ENCODE measurements around the gene LAMA4.

The LAMA4 gene

DNA sequence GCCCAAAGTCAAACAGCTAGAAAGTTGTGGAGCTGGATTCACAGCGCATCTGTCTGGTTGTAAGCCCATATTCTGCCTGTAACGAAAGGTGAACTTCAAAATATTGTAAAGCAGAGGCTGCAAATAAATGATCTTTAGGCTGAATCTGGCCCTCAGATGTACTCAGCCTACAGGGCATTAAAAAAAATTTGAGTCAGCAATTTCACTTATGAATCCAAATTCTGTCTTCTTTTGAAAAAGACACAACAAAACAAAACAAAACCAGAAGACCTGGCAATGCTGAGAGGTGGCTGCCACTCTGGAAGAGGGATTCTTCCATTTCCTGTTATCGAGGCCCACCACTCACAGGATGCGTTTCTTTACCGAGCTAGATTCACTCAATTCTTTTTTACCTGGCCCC lies 7.1 kb downstream of the LAMA4 start:
- H3K4me3 ChIP-seq (ENCODE audit: low read length): no peak overlapping the region
- no peak for DNase-seq (ENCODE audit: low read depth, low spot score)

DNA sequence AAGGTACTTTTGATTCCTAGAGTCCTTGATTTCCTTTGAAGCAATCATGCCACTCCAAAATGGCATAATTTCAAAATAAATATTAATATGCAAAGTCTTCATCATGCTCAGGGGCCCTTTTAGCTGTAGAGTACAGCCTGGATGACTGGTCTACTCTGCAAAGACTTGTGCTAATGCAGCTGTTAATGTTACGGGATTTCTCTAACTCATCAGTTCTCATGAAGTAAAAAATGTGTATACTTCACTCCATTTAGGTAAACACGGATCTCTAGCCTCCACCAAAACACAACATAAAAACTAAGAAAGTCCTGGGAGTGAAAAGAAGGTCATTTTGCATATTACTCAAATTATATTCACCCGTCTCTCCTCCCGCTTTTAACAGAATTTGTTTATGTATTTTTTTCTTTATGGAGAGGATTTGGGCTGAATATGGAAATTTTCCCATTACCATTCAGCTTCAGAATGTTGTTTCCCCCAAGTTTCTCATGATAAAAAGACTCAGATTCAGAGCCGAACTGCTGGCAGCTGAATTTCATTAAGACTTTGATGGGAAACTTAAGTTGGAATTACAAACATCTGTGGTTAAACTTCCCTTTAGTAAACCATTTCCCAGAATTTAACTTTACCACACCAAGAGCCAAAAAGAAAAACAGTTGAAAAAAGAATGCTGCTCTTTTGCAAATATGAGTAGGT lies 8.7 kb downstream of the LAMA4 start:
- H3K4me3 ChIP-seq (ENCODE audit: low read length): no peak overlapping the region
- DNase-seq (ENCODE audit: low read depth, low spot score): no peak

DNA sequence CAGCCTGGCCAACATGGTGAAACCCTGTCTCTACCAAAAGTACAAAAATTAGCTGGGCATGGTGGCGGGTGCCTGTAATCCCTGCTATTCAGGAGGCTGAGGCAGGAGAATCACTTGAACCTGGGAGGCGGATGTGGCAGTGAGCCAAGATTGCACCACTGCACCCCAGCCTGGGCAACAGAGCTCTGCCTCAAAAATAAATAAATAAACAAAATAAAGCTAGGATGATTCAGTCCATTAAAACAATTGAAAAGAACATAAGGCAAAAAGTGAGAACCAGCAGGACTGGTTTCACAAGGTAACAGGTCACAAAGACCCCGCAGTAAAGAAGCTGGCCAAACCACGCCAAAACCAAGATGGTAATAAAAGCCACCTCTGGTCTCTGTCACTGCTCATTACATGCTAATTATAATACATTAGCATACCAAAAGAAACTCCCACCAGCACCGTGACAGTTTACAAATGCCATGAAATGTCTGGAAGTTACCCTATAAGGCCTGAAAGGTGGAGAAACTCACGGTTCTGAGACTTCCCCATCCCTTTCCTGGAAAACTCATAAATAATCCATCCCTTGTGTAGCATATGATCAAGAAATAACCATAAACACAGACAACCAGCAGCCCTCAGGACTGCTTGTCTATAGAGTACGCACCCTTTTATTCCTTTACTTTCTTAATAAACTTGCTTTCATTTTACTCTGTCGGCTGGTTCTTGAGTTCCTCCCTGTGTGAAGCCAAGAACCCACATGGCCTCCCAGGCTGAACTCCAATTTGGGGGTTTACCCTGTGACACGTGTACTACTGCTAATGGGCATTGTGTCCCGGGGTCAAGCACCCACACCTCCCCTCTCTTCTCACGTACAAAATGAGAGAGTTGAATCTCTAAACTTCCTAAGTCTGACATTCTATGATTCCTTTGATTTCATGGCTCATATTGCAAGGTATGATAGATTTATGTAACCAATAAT lies 10.2 kb downstream of the LAMA4 start:
- H3K4me3 ChIP-seq (ENCODE audit: low read length): no peak overlapping the region
- no peak for DNase-seq (ENCODE audit: low read depth, low spot score)

DNA sequence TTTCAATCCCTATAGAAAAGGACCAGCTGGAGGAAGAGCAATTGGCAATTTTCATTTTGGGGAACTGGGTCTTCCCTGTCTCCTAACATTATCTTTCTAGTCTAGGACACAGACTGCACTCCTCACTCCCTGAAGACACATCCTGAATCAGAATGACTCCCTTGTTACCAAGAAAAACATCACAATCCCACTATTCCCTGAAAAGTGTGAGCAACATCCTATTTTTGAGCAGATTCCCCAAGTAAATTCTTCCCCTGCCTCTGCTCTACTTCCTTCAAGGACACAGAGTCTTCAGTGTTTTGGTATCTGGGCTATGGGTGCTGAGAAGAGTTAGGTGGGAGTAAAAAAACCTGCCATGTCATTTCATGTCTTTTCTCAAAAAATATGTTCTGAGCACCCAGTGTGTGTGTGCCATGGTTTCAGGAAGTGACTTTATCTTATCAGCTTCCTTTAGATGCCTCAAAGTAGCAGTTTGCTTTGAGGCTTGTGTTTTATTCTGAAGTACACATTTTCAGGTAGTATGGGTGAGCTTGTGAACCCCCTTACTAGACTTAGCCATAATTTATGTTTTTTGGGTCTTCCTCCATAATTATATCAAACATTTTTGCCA lies 12.4 kb downstream of the LAMA4 start:
- H3K4me3 ChIP-seq (ENCODE audit: low read length): no peak overlapping the region
- peak; percentile 53 for DNase-seq (ENCODE audit: low read depth, low spot score)

DNA sequence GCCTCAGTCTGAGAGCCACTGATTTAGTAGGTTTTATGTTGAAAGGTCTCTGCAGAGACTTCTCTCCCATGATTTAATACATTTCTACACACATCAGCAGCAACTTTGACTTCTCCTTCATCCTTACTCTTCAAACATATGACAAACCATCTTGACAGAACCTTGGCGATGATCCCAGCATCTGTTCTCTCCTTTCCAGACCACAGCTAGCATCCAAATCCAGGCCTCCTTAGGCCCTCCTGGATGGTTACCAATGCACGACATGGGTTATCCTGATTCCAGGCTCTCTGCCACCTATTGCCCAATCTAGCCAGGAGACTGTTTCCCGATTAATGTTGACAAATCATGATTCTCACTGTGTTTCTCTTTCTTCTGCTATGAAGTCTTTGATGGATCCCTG lies 16.8 kb downstream of the LAMA4 start:
- H3K4me3 ChIP-seq (ENCODE audit: low read length): no peak overlapping the region
- no peak for DNase-seq (ENCODE audit: low read depth, low spot score)

DNA sequence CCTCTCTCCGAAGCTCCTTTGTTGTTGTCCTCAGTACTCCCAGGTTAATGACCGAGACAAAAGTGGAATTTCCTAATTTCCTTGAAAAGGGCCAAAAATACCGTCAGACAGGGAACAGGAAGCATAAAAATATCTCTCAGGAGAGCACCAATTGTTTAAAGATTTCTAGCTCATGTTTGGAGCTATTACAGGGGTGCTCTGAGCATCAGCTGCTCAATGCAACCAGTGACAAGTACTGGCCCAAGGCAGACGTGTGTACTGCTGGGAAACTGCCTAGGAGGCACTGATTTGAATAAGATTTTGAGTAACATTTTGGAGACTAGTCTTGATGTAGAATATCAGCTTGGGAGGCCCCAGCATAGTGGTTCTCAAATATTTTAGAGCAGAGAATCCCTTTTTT lies 17.3 kb downstream of the LAMA4 start:
- H3K4me3 ChIP-seq (ENCODE audit: low read length): no peak overlapping the region
- no peak for DNase-seq (ENCODE audit: low read depth, low spot score)

DNA sequence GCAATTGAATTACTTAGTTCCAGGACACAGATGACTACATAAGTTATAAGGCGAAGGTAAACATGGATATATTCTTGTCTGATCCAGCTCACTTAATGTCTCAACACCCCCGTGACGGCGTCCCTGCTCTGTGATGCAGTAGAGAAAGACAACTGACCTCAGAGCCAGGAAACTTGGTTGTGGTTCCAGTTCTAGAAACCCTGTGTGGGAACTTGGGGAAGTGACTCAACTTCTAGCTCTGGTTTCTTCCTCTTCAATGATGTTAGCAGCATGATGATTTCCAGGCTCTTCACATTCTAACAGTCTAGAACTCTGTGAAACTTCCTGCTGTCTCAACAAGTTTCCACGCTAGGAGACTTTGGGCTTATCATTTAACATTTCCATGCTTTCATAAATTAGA lies 18.4 kb downstream of the LAMA4 start:
- no peak for DNase-seq (ENCODE audit: low read depth, low spot score)

DNA sequence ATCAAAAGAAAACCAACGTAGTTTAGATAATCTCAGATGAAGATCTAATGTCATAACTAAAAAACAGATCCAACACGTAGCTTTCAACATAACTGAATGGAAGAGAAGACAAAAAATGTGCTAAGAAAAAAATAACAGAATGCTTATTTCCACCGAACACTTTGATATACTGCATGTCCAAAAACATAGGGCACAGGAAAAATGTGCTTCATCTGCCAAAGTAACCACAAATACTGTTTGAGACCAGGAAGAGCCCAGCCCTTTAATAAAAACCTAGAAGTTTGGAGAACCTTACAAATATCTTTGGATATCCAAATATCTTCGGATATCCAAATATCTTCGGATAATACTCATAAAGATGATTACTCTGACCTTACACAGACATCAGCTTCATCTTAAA lies 19.8 kb downstream of the LAMA4 start:
- no peak overlapping the region for H3K4me3 ChIP-seq (ENCODE audit: low read length)
- no peak for DNase-seq (ENCODE audit: low read depth, low spot score)

More for the DNA sequence above, 18.4 kb downstream of the LAMA4 start:
- no peak overlapping the region for H3K4me3 ChIP-seq (ENCODE audit: low read length)

DNA sequence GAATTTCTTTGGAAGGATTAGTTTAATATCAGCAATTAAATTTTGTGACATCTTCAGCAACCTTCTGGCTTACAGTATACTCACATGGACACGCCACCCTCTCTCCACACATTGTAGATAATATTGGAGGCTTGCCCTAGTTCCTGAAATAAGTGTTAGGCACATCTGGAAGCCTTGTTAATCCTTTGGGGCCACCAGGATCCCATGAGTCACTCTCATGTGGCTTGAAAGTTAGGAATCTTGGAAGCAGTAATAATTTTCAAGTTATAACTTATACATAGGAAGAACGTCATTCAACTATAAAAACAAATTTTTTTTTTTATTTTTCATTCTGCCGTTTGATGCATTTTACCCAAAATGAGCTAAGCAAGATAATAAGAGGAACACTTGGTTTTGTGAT lies 20.5 kb downstream of the LAMA4 start:
- H3K4me3 ChIP-seq (ENCODE audit: low read length): no peak overlapping the region
- no peak for DNase-seq (ENCODE audit: low read depth, low spot score)

DNA sequence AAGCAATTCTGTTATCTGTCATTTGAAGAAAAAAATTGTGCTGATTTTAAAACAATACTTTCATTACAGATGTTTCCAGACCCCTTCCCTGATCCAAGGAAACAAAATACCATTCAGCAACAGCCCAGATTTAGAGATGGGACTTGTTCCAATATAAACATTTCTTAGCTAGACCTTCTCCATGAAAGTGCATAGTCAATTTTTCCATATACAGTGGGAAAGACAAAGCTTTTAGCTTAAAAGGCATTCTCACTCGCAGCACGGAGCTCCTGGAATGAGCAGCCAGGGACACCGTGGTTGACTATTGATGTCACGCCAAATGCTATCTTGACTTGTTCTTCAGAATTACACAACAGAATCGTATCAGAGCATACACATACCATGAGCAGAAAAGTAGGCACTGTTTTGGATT lies 21.5 kb downstream of the LAMA4 start:
- no peak for DNase-seq (ENCODE audit: low read depth, low spot score)

DNA sequence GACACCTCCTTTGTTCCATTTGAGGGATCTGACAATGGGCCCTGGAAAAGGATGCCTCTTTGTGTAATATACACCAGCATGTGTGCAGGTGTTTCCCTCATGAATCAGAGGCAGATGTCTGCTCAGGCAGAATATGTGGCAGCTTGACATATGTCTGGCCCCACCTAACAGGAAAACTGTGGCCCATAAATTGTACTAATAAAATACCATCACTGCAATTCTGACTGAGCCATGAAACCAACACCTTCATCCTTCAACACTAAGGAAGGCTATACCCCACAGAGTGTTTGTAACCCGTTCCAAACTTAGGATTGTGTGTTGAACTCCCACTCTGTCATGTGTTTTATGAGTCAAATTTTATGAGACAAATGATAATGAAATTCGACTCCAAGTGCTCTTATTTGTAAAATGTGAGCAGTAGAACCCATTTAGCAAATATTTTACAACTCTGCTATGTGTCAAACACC lies 22.7 kb downstream of the LAMA4 start:
- no peak overlapping the region for H3K4me3 ChIP-seq (ENCODE audit: low read length)
- DNase-seq (ENCODE audit: low read depth, low spot score): no peak

More for the DNA sequence above, 21.5 kb downstream of the LAMA4 start:
- no peak overlapping the region for H3K4me3 ChIP-seq (ENCODE audit: low read length)

DNA sequence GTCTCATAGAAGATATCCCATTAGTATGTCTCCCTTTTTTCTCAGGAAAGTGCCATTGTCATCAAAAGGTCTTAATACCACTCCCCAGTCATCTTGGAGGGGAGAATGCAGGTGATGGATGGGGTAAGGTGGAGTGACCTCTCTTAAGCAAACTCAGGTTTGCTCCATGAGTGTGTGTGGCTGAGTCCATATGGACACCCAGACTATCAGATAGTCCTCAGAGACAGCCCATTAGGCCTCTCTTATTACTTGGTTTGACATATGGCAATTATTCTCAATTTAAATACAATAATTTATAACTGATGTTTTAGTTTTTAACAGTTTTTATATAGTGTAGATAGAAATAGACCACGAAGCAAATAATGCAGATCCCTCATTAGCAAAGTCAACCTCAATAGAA lies 23.2 kb downstream of the LAMA4 start:
- H3K4me3 ChIP-seq (ENCODE audit: low read length): no peak overlapping the region
- DNase-seq (ENCODE audit: low read depth, low spot score): no peak

DNA sequence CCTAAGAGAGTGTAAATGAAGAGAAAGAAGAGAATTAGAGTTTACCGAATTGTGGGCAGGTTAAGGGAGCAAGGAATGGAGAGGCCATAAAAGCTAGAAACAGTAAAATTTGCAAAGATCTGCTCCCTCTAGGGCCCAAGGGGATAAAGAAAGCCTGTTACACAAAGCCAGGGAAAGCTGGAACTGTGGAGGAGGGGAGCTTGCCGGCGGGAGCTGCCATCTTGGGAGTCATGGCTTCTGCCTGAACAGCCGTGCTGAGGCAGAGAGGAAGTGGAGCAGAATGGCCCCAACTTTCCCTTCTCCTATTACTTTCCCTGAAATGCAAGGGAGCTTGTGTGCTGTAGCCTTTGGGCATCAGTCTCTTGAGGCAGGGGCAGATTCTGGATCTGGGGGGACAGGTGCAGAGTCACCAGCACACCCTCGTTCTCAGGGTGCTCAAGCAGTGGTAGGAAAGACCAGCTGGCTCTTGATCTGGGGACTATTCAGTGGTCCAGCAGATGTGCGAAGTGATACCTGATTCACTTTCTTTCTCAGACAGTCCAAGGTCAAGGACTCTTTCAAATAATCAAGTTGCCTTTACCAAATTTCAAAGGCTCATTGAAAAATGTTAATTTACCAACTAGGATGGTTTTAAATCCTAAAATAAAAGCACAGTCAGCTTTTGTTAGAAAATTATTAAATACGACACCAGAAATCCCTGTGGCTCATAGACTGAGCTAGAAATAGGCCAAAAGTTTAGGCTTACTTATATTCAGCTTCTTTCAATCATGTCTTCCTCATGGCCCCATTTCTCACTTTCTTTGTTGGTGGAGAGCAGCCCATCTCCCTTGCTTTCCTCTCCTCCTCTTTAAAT lies 25.7 kb downstream of the LAMA4 start:
- no peak overlapping the region for H3K4me3 ChIP-seq (ENCODE audit: low read length)
- DNase-seq (ENCODE audit: low read depth, low spot score): no peak

DNA sequence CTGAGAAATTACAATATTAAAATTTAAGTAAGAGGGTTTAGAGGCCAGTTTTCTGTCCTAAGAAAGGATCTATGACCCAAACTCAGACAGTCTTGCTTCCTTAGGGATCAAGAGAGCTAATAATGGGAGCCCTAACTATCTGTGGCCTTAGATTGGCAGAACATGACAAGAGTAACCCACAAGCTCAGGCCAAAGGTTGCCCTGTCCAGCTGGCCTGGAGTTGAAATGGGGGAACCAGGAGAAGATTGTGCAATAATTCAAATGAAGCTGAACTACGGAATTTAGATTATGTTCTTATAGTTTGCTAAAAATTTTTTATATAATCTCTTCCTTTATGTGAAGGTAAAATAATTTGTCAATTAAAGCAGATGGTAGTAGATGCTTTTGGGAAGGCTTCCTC lies 26.4 kb downstream of the LAMA4 start:
- H3K4me3 ChIP-seq (ENCODE audit: low read length): no peak overlapping the region
- DNase-seq (ENCODE audit: low read depth, low spot score): no peak

DNA sequence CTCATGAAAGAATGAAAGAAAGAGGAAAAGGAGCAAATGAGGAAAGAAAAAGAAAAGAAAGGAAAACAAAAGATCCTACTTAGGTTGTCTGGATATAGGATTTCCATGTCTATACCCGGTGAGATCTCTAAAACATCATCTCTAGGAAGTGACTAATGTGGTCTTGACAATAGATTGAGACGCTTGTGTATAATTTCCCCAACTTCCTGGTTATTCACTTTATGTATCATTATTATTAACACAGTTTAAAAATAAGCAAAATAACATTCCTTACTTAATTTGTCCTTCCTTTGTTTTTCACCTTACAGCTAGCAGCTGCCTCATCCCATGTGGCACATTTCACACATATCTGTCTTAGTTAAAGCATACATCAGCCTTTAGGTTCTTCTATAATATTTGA lies 27.0 kb downstream of the LAMA4 start:
- no peak for DNase-seq (ENCODE audit: low read depth, low spot score)
- H3K4me3 ChIP-seq (ENCODE audit: low read length): no peak overlapping the region

DNA sequence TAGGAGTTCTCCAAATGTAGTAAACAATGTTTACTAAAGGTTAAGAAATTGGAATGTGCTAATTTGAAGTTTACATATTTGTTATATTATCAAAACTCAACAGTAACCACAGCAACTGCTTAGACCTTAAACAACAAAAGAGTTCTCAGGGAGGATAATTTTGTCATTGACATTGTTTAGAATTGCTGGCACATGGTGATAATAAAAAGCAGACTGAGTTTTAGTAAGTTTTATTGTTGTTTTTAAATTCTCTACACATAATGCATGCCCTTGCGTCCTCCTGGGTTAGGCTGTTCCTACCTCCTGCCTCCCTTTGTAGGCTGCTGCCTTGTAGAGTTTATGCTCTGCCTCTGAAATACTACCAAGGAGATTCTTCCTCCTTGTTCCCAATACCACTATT lies 28.7 kb downstream of the LAMA4 start:
- no peak overlapping the region for H3K4me3 ChIP-seq (ENCODE audit: low read length)
- no peak for DNase-seq (ENCODE audit: low read depth, low spot score)

DNA sequence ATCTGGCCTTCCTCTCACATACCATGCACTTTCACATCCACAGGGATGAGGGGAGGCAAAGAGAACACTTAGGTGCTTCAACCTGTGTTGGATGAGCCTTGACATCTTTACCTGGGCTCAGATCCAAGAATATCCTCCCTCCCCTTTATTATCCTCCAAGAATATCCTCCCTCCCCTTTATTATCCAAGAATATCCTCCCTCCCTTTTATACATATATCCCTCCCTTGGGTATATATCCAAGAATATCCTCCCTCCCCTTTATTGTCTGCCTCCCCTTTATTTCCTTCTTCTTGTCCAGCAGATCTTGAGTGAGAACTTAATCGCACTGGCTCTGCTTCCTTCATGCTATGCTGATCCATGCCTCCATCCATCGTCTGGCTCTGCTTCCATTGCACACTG lies 30.3 kb downstream of the LAMA4 start:
- H3K4me3 ChIP-seq (ENCODE audit: low read length): no peak overlapping the region
- no peak for DNase-seq (ENCODE audit: low read depth, low spot score)

DNA sequence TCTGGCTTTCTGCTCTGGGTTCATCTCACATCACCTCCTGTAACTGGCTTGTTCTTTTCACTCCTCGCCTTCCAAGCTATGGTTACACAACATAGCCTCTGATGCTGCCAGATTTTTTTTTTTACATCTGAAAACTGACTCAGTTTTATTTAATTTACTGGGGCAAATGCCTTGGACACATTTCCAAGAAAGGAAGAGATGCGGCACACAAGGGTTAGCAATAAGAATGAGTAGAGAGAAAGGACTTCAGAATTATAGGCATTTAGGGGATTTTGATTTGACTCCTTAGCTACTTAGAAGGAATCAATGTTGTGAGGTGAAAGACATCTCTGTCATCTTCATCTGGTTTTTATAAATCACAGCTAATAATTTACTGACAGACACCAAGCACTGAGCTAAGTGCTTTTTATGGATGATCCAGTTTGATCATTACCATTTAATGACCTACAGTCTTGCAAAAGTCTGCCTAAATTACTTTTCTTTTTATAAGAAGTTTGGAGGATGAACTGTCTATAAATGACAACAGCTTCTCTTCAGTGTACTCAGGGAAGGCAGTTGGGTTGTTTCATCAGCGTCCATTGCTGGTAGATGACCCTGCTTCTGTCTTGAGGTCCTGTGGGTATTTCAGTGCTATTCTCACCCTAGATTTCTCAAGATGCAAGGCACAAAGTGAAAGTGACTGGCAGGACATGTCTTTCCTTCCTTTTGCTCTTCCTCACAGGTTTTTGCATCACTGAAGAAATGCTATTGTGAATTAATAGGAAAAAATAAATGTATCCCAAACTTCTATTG lies 31.1 kb downstream of the LAMA4 start:
- no peak for DNase-seq (ENCODE audit: low read depth, low spot score)
- no peak overlapping the region for H3K4me3 ChIP-seq (ENCODE audit: low read length)

Measured in Jurkat, Clone E6-1 (cell line).